ENCODE measurements around the gene UBAP1.

DNA sequence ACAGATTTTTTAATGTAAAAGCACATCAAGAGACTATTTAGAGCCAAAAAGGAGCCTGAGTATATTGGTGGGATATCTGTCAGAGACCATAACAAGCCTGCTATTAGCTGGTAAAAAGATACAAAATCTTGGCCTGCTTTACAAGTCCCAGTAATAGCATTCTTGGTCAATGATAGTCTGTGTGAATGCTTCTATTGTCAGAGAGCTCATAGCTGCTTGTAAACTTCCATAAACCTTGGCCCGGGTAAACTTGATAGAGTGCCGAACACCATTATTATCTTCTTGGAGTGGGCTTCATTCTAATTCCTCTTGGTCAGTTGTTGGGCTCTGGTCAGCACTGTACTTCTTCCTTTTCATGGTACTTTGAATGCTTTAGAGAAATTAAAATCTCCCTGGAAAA, 64.0 kb downstream of the UBAP1 start:
- TF ChIP-seq YY1 (IDR thresholded peaks at IDR 0.05; ENCODE audit: low read depth), result no peak
- TF ChIP-seq, protein P1, sequence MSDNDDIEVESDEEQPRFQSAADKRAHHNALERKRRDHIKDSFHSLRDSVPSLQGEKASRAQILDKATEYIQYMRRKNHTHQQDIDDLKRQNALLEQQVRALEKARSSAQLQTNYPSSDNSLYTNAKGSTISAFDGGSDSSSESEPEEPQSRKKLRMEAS (IDR thresholded peaks at IDR 0.05), result no peak

Measured in Ishikawa (cell line).